Parathyroid adenoma (tissue), 2 donors: ENCODE results near the gene KRTAP13-1.
A peak's percentile ranks its signal among the peaks of the same experiment; 100 is the strongest.

Experiments used
- H2AFZ ChIP-seq: fragments of 300-600 bp; sonication (generic); one replicate; pipeline ENCODE4 v1.7.0; 2017; ENCODE audit warnings: antibody characterized with exemption, mild to moderate bottlenecking
- H3K27ac ChIP-seq: fragments of 300-600 bp; sonication (generic); one replicate; pipeline ENCODE4 v1.7.0; 2017
- H3K27me3 ChIP-seq: fragments of 300-600 bp; sonication (generic); one replicate; pipeline ENCODE4 v1.7.0; 2017; ENCODE audit warnings: low read length; ENCODE audit not compliant: control insufficient read depth, insufficient read depth
- H3K36me3 ChIP-seq: fragments of 300-600 bp; sonication (generic); one replicate; pipeline ENCODE4 v1.7.0; 2017; ENCODE audit warnings: low read length; ENCODE audit not compliant: control insufficient read depth, insufficient read depth
- H3K4me1 ChIP-seq: fragments of 300-600 bp; sonication (generic); one replicate; pipeline ENCODE4 v1.7.0; 2017; ENCODE audit warnings: control low read depth
- H3K4me2 ChIP-seq: fragments of 300-600 bp; sonication (generic); one replicate; pipeline ENCODE4 v1.7.0; 2017; ENCODE audit warnings: low read length
- H3K4me3 ChIP-seq: fragments of 300-600 bp; sonication (generic); one replicate; pipeline ENCODE4 v1.7.0; 2017; ENCODE audit warnings: low read depth, low read length
- H3K79me2 ChIP-seq: fragments of 300-600 bp; sonication (generic); one replicate; pipeline ENCODE4 v1.7.0; 2017; ENCODE audit warnings: control low read depth
- H3K9ac ChIP-seq: fragments of 300-600 bp; sonication (generic); one replicate; pipeline ENCODE4 v1.7.0; 2017; ENCODE audit warnings: mild to moderate bottlenecking
- H3K9me3 ChIP-seq: fragments of 300-600 bp; sonication (generic); one replicate; pipeline ENCODE4 v1.7.0; 2017; ENCODE audit warnings: low read length; ENCODE audit not compliant: control insufficient read depth
- TF ChIP-seq, protein P1 (sequence below): fragments of 300-600 bp; sonication (generic); IDR thresholded peaks from one replicate; pipeline ENCODE4 v1.7.0; 2017; ENCODE audit warnings: antibody characterized with exemption, mild to moderate bottlenecking
- donor health status: primary hyperparathyroidism.

Gene KRTAP13-1

DNA sequence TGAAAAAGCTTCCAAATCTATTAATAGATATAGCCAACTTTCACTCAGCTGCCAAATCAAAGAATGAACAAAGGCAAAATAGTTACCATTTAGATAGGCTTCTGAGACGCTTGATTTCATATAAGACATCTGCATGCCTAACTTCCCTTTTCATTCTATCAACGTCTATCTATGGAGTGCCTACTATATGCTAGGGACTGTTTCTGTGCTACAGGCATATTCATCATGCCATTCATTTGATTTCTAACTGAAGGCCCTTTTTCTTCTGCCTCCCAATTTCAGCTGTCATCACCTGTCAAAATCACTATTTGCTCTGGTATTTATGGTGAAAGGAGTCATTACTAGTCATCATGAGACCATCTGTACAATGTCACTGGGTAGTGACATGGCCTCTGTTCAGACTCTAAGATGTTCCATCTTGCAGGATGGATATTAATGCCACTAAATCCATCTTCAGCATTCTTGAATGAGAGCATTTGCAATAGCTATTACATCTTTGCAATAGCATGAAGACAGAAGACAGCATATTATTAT, 4.3 kb upstream of the KRTAP13-1 start:
- no peaks in the 10 kb centered on the region for H3K79me2 ChIP-seq
- H3K9ac ChIP-seq: no peak overlapping the region
- TF ChIP-seq, protein P1, sequence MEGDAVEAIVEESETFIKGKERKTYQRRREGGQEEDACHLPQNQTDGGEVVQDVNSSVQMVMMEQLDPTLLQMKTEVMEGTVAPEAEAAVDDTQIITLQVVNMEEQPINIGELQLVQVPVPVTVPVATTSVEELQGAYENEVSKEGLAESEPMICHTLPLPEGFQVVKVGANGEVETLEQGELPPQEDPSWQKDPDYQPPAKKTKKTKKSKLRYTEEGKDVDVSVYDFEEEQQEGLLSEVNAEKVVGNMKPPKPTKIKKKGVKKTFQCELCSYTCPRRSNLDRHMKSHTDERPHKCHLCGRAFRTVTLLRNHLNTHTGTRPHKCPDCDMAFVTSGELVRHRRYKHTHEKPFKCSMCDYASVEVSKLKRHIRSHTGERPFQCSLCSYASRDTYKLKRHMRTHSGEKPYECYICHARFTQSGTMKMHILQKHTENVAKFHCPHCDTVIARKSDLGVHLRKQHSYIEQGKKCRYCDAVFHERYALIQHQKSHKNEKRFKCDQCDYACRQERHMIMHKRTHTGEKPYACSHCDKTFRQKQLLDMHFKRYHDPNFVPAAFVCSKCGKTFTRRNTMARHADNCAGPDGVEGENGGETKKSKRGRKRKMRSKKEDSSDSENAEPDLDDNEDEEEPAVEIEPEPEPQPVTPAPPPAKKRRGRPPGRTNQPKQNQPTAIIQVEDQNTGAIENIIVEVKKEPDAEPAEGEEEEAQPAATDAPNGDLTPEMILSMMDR: no peak
- H3K27me3 ChIP-seq: no peaks in the 10 kb centered on the region
- H2AFZ ChIP-seq: no peak overlapping the region
- H3K9me3 ChIP-seq: no peaks in the 10 kb centered on the region
- H3K36me3 ChIP-seq: no peaks in the 10 kb centered on the region
- no peak overlapping the region for H3K4me2 ChIP-seq
- H3K4me1 ChIP-seq: no peaks in the 10 kb centered on the region
- H3K27ac ChIP-seq: no peak overlapping the region
- no peak overlapping the region for H3K4me3 ChIP-seq

DNA sequence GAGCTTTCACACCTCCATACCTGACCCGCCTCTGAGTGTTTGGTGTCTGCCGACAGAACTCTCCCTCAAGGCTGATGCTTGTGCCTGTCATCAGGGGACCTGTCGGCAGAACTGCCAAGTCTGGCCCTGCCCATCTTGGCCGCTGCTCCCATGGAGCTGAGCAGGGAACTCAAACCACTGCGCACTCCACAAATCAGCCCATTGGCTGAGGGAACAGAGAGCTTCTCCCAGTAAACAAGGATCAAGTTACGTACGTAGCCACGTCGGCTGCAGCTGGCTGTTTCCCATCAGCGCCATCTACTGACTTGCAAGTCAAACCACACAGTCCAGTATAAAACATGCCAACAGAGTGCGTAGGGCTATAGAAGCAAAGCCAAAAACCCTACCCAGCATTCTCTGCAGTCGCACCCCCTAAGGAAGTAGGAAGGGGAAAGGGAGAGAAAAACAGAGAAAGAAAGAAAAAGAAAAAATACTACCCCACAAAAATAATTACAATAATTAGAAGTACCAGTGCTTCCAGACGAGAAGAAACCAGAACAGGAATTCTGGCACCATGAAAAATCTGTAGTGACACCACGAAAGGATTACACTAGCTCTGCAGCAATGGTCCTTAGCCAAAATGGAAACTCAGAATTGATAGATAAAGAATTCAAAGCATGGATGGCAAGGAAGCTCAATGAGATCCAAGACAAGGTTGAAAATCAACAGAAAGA, 13.1 kb downstream of the KRTAP13-1 start:
- H3K4me3 ChIP-seq: peak overlapping the region; percentile 18
- TF ChIP-seq, protein P1: peak; percentile 9

DNA sequence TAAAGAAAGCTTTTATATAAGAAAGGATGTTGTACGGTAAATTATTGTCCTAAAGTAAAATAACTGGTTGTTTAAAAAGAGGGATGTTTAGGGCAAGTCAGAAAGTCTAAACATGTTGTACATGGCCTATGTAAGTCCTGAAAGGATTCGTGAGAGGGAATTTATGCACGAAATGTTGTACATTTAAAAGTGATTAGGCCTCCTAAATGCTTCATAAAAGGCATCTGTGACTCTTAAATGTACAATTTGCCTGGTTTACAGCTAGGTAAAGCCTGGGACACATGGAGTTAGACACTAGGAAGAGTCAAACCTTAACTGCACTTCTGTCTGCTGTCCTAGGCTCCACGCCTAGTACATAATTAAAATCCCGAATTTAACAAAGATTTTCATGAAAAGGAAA, 20.2 kb downstream of the KRTAP13-1 start:
- H3K27me3 ChIP-seq: no peaks in the 10 kb centered on the region
- H3K4me3 ChIP-seq: no peak overlapping the region
- TF ChIP-seq, protein P1: no peak
- H3K9ac ChIP-seq: no peak overlapping the region
- no peak overlapping the region for H2AFZ ChIP-seq
- no peaks in the 10 kb centered on the region for H3K4me1 ChIP-seq
- no peaks in the 10 kb centered on the region for H3K36me3 ChIP-seq
- H3K79me2 ChIP-seq: no peaks in the 10 kb centered on the region
- no peak overlapping the region for H3K27ac ChIP-seq
- no peaks in the 10 kb centered on the region for H3K9me3 ChIP-seq
- H3K4me2 ChIP-seq: no peak overlapping the region

More for the DNA sequence above, 13.1 kb downstream of the KRTAP13-1 start:
- Histone ChIP-seq H2AFZ (no peak overlapping the region), H3K79me2 (no peaks in the 10 kb centered on the region), H3K9ac (no peak overlapping the region), H3K27me3 (no peaks in the 10 kb centered on the region), H3K36me3 (no peaks in the 10 kb centered on the region), H3K27ac (no peak overlapping the region), H3K4me2 (peak overlapping the region; percentile 69), H3K9me3 (no peaks in the 10 kb centered on the region), H3K4me1 (no peaks in the 10 kb centered on the region)

DNA sequence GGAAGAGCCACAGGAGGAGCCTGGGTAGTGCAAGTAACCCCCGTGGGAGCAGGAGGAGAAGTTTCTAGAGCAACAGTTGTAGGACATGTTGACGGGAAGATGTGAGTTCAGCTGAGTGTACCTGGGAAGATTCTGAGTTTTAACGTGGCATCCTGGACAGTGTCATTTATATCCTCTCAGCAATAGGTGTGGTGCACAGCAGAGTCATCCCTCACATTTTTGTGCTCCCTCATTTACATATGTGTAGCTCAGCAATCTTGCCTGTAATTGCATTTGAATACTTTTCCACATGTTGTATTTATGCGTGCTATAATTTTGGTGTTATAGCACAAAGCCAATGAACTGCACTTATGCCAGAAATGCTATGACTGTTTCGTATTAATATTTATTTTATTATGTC, 30.0 kb downstream of the KRTAP13-1 start, which contains the start of gene KRTAP13-3:
TSS of gene KRTAP13-3 (minus strand) at position 101 of the 400 bp plus-strand sequence. CDS start at position 87, 14 bp downstream.
- H2AFZ ChIP-seq: no peak within 1 kb of the TSS
- no peak within 1 kb of the TSS for H3K4me2 ChIP-seq
- no peak within 1 kb of the TSS for H3K9ac ChIP-seq

More for the DNA sequence above, 30.0 kb downstream of the KRTAP13-1 start, which contains the start of gene KRTAP13-3:
- no peaks in the 10 kb centered on the region for H3K36me3 ChIP-seq
- H3K9me3 ChIP-seq: no peaks in the 10 kb centered on the region
- no peaks in the 10 kb centered on the region for H3K4me1 ChIP-seq
- H3K27me3 ChIP-seq: no peaks in the 10 kb centered on the region
- H3K4me3 ChIP-seq: no peak within 1 kb of the TSS
- TF ChIP-seq, protein P1: no peak
- H3K27ac ChIP-seq: no peak within 1 kb of the TSS
- no peaks in the 10 kb centered on the region for H3K79me2 ChIP-seq
